NCI-H1417 (cell line): ENCODE data around the gene RYR2.
A peak's percentile ranks its signal among the peaks of the same experiment; 100 is the strongest.
"Not testable (repeated sequence)": the region's sequence is repeated elsewhere in the genome, so short reads cannot be mapped to it uniquely, and the experiment has no call there.

Experiments
- DNase-seq, 3 experiments: peaks; one replicate each; lab custom pipeline; 2025; lab: John Stamatoyannopoulos, UW

RYR2 gene

GRCh38 chr1:237562242-237562823, 520.3 kb downstream of the RYR2 start:
- peak; percentile 9 to 72 (median 33) for DNase-seq

GRCh38 chr1:237565236-237565635, 523.3 kb downstream of the RYR2 start:
- DNase-seq: no peak

- no peak for DNase-seq
Observed at GRCh38 chr1:237566581-237566980, 524.6 kb downstream of the RYR2 start.

GRCh38 chr1:237568955-237569354, 527.0 kb downstream of the RYR2 start:
- no peak for DNase-seq

- no peak for DNase-seq
Observed at GRCh38 chr1:237570530-237570929, 528.5 kb downstream of the RYR2 start.

GRCh38 chr1:237574536-237574935, 532.6 kb downstream of the RYR2 start:
- no peak for DNase-seq

GRCh38 chr1:237578540-237578939, 536.6 kb downstream of the RYR2 start:
- no peak for DNase-seq

GRCh38 chr1:237580726-237581125, 538.7 kb downstream of the RYR2 start:
- DNase-seq: no peak

- no peak for DNase-seq
Observed at GRCh38 chr1:237583270-237583669, 541.3 kb downstream of the RYR2 start.

- no peak for DNase-seq
Observed at GRCh38 chr1:237583756-237584155, 541.8 kb downstream of the RYR2 start.

- no peak for DNase-seq
Observed at GRCh38 chr1:237590386-237590785, 548.4 kb downstream of the RYR2 start.

GRCh38 chr1:237591353-237591752, 549.4 kb downstream of the RYR2 start:
- no peak for DNase-seq

- not testable (repeated sequence) for DNase-seq
Observed at GRCh38 chr1:237603036-237603568, 561.1 kb downstream of the RYR2 start.

- no peak for DNase-seq
Observed at GRCh38 chr1:237608433-237608832, 566.4 kb downstream of the RYR2 start.

- no peak for DNase-seq
Observed at GRCh38 chr1:237610157-237610556, 568.2 kb downstream of the RYR2 start.

GRCh38 chr1:237613984-237614383, 572.0 kb downstream of the RYR2 start:
- DNase-seq: no peak

GRCh38 chr1:237619553-237619952, 577.6 kb downstream of the RYR2 start:
- no peak for DNase-seq

- no peak for DNase-seq
Observed at GRCh38 chr1:237634922-237635321, 592.9 kb downstream of the RYR2 start.

GRCh38 chr1:237638555-237638954, 596.6 kb downstream of the RYR2 start:
- no peak for DNase-seq

- DNase-seq: no peak
Observed at GRCh38 chr1:237640011-237640671, 598.2 kb downstream of the RYR2 start.

GRCh38 chr1:237640966-237641365, 599.0 kb downstream of the RYR2 start:
- DNase-seq: peak in 1 of 3 experiments; percentile 9

GRCh38 chr1:237650809-237651208, 608.8 kb downstream of the RYR2 start:
- DNase-seq: no peak

- DNase-seq: no peak
Observed at GRCh38 chr1:237655778-237656177, 613.8 kb downstream of the RYR2 start.

- no peak for DNase-seq
Observed at GRCh38 chr1:237664348-237664747, 622.4 kb downstream of the RYR2 start.
